ENCODE data around the gene PLEKHA5.
"Not testable (repeated sequence)": the region's sequence is repeated elsewhere in the genome, so short reads cannot be mapped to it uniquely, and the experiment has no call there.

The PLEKHA5 gene

DNA sequence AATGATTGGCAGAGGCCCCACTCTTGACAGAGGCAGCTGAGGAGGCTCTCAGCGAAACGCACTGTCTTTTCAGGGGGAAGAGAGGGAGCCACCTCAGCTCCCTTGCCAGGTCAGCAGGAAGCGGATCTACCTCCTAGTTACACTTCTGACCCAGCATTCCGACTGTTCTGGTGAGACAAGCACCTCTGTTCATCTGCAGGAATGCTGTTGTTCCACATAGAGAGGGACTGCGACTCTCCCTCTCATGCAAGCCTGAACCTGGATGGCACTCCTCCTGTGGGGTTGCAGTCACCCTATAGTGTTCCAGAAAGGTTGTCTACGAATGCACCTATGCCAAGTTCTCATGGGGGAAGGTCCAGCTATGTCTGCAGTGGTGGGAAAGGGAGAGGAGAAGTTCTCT, 272.7 kb downstream of the PLEKHA5 start:
- DNase-seq (ENCODE audit: low read depth in 2 of 3, low spot score in 2 of 3): no peak

- DNase-seq (ENCODE audit: low read depth in 2 of 3, low spot score in 2 of 3): no peak
Measured at GRCh38 chr12:19402743-19403431, 273.4 kb downstream of the PLEKHA5 start.

GRCh38 chr12:19404242-19404880, 274.8 kb downstream of the PLEKHA5 start:
- DNase-seq (ENCODE audit: low read depth in 2 of 3, low spot score in 2 of 3): no peak

DNA sequence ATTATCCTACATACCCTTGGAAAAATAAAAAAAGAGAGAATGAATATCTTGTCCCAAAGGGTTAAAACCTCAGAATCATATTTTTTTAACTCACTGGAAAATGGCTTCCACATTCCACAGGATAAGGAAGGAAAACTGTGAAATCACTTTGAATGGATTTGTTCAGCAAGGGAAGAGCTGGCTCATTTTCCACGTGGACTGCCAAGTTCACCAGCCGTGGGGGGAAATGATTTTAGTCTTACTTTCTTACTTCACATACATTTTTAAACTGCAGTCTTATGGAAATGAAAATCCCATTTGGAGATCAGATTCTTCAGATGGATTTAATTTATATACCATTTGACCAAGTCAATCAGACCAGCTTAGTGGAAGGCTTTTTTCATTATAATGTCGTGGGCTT, 279.8 kb downstream of the PLEKHA5 start:
- DNase-seq (ENCODE audit: low read depth in 2 of 3, low spot score in 2 of 3): no peak

DNA sequence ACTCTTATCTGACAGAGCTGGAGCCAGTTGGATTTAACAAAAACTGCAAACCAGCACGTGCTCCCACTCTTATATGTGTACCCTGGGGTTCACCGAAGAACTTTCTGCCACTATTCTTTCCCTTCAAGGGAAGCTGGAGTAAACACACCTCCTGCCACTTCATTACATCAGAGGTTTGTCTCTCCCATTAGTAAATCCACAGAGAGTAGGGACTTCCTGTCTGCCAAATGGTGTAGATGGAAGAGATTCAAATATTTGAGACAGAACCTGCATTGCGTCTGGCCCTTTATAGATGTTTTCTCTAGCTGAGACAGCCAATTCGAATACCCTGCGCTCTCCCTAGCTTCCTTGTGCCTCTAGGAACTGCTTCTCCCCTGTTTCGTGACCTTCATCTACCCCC, 280.7 kb downstream of the PLEKHA5 start:
- DNase-seq (ENCODE audit: low read depth in 2 of 3, low spot score in 2 of 3): no peak

DNA sequence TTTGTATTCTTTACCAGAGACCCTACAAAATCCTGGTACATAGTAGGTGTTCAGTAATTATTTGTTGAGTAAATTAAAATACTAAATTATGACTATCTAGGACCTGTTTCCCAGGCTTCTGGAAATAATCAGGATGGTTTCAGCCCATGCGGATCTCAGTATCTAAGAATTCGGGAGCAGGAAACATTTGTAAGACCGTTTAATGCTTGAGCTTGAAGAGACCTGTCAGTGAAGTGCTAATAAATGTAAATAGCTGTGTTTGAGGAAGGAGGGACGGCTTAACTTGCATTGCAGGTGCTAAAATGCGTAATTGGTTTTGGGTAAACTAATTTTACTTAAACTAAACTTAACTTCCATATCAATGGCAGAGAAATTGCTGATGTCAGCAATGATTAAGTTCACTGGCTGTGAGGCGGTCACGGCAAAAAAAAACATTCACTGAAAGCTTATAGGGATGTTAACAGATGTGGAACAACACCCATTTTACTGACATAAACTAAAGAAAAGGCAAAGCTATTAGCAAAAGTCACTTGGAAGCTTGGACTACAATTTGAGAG, 281.2 kb downstream of the PLEKHA5 start:
- DNase-seq (ENCODE audit: low read depth in 2 of 3, low spot score in 2 of 3): no peak

- DNase-seq (ENCODE audit: low read depth in 2 of 3, low spot score in 2 of 3): no peak
Measured at GRCh38 chr12:19411234-19412204, 282.0 kb downstream of the PLEKHA5 start.

DNA sequence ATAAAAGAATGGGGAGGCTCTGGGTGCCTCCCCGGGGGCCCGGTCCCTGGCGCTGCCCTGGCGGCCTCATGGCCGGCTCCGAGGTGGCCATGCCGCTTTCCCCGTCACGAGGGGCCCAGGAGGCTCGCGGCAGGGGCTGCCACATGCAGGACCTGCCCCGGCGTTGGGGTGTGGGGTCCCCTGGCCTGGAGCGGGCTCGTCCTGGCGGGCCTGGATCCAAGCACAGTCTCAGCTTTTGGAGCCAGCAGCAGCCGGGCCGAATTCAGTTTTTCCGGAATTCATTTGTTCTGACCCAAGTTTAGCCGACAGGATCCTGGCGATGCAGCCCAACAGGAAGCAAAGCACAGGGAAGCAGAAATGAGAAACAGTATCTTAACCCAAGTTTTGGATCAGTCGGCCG, 283.3 kb downstream of the PLEKHA5 start:
- no peak for DNase-seq (ENCODE audit: low read depth in 2 of 3, low spot score in 2 of 3)

- not testable (repeated sequence) for DNase-seq (ENCODE audit: low read depth in 2 of 3, low spot score in 2 of 3)
Measured at GRCh38 chr12:19413582-19413981, 284.0 kb downstream of the PLEKHA5 start.

GRCh38 chr12:19415563-19415962, 286.0 kb downstream of the PLEKHA5 start:
- DNase-seq (ENCODE audit: low read depth in 2 of 3, low spot score in 2 of 3): no peak

GRCh38 chr12:19419086-19419485, 289.6 kb downstream of the PLEKHA5 start:
- no peak for DNase-seq (ENCODE audit: low read depth in 2 of 3, low spot score in 2 of 3)

DNA sequence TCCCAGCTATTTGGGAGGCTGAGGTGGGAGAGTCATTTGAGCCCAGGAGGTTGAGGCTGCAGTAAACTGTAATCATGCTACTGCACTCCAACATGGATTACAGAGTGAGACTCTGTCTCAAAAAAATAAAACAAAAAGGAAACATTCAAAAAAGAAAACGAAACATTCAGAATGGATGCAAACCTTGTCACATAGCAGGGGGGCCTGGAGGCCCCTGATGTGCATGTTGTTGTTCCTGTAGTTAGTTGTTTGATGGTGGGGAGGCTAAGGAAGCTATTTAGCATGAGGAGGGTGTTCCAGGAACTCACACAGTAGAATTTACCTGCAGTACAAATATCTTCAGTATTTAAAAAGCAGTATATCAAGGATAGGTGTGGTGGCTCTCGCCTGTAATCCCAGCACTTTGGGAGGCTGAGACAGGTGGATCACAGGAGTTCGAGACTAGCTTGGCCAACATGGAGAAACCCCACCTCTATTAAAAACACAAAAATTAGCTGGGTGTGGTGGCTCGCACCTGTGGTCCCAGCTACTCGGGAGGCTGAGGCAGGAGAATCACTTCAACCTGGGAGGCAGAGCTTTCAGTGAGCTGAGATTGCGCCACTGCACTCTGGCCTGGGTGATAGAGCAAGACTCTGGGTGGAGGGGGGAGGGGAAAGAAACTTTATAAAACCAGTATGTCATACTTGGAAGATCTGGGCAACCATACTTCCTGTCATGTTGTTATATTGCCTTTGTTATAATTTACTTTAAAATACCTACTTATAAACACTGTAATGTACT, 292.2 kb downstream of the PLEKHA5 start:
- DNase-seq (ENCODE audit: low read depth in 2 of 3, low spot score in 2 of 3): no peak

DNA sequence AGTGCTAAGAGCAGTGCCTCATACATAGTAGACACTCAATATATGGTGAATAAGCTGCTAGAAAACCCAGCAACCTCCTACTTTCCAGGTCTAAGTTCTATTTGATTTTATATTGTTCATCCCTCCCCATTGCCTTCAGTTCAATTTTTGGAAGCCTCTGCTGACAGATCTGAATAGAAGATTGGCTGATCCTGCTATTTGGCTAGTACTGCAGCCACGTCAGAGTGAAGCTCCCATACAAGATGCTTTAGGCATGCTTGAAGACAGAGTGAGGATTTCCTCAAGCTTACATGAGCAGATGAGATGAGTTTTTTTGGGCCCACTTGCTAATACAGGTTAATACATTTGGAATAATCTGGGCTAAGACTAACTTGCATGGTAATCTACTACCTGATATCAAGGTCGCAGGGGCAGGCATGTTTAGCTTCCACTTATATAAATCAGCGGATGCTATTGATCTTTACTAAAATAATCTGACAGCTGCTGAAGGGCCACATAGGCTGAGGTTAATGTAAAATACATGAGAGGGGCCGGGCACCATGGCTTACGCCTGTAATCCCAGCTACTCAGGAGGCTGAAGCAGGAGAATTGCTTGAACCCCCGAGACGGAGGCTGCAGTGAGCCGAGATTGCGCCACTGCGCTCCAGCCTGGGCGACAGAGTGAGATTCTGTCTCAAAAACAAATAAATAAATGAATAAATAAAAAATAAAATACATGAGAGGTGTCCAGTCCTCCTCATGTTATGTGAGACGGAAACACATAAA, 293.8 kb downstream of the PLEKHA5 start:
- no peak for DNase-seq (ENCODE audit: low read depth in 2 of 3, low spot score in 2 of 3)
